Measurements from ENCODE around the gene TAF1D.

Gene TAF1D

DNA sequence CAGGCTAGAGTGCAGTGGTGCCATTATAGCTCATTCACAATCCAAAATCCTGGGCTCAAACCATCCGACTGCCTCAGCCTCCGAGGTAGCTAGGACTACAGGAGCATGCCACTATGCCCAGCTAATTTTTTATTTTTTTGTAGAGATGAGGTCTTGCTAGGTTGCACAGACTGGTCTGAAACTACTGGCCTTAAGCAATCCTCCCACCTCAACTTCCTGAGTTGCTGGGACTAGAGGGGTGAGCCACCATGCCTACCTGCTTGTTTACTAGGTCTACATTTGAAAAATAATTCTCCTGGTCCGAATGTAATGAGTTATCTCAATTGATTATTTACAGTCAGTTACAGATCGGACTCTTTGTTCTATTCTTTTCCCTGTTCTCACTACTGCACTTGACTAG is 22.0 kb downstream of the TAF1D start:
- no peaks in the 10 kb centered on the region for H3K9me3 ChIP-seq (ENCODE audit: control insufficient read depth, low read length)
- H3K4me1 ChIP-seq (ENCODE audit: control insufficient read depth, insufficient read depth, low read length, poor library complexity, severe bottlenecking): no peaks in the 10 kb centered on the region
- no peak overlapping the region for H3K27ac ChIP-seq (ENCODE audit: low read depth, low read length, severe bottlenecking)
- no peak overlapping the region for H3K4me3 ChIP-seq (ENCODE audit: extremely low read depth, insufficient read depth, low read length, poor library complexity, severe bottlenecking)
- no CpG with 5 or more reads among the region's 4 CpGs for WGBS, 2 experiments (ENCODE audit: insufficient coverage in 2 of 2)
- H3K36me3 ChIP-seq (ENCODE audit: control insufficient read depth, insufficient read depth, low read length): peaks cover 85% of the 10 kb centered on the region

DNA sequence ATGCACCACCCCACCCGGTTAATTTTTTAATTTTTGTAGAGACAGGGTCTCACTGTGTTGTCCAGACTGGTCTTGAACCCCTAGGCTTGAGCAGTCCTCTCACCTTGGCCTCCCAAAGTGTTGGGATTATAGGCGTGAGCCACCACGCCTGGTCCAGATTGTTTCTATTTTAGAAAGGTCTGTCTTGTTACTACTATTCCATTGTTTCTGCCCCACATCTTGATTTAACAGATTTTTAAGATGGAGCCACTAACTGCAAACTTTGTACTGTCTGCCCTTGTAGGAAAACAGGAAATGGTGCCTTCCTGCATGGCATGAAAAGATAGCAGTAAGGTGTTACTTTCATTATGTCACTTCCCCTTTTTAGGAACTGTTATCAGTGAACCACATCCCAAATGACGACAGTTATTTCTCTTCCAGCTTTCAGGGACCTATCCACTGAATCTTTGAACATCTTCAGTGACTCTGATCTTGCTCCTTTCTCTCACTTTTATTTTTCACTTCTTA is 23.2 kb downstream of the TAF1D start:
- H3K27ac ChIP-seq (ENCODE audit: low read depth, low read length, severe bottlenecking): peak overlapping the region; percentile 29
- H3K4me3 ChIP-seq (ENCODE audit: extremely low read depth, insufficient read depth, low read length, poor library complexity, severe bottlenecking): no peak overlapping the region
- H3K9me3 ChIP-seq (ENCODE audit: control insufficient read depth, low read length): no peaks in the 10 kb centered on the region
- WGBS, 2 experiments (ENCODE audit: insufficient coverage in 2 of 2): 66 to 78% methylated on average over 2 to 3 of the region's 4 CpGs
- peaks cover 78% of the 10 kb centered on the region for H3K36me3 ChIP-seq (ENCODE audit: control insufficient read depth, insufficient read depth, low read length)
- H3K4me1 ChIP-seq (ENCODE audit: control insufficient read depth, insufficient read depth, low read length, poor library complexity, severe bottlenecking): no peaks in the 10 kb centered on the region

DNA sequence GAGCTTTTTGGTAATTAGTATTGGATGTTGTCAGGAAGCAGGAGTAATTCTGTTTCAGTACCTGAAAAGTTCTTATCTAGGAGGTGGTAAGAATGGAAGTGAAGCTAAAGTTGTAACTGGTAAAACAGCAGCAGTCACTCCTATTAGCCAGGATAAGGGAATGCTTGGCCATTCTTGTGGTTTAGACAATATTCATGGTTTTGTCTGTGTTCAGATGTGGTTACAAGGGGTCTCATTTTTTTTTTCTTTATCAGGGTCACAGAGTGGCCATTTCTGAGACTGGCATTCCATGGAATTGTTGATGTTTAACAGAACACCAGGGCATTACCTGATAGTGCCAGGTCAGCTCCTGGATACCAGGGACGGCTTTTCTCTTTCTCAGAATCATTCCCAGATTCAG is 23.8 kb downstream of the TAF1D start:
- H3K9me3 ChIP-seq (ENCODE audit: control insufficient read depth, low read length): no peaks in the 10 kb centered on the region
- no peaks in the 10 kb centered on the region for H3K4me1 ChIP-seq (ENCODE audit: control insufficient read depth, insufficient read depth, low read length, poor library complexity, severe bottlenecking)
- WGBS, 2 experiments (ENCODE audit: insufficient coverage in 2 of 2): 100% methylated on average over 1 of the region's 1 CpG; no CpG with 5 or more reads in 1 of the 2 experiments
- H3K27ac ChIP-seq (ENCODE audit: low read depth, low read length, severe bottlenecking): no peak overlapping the region
- peaks cover 72% of the 10 kb centered on the region for H3K36me3 ChIP-seq (ENCODE audit: control insufficient read depth, insufficient read depth, low read length)
- H3K4me3 ChIP-seq (ENCODE audit: extremely low read depth, insufficient read depth, low read length, poor library complexity, severe bottlenecking): no peak overlapping the region

DNA sequence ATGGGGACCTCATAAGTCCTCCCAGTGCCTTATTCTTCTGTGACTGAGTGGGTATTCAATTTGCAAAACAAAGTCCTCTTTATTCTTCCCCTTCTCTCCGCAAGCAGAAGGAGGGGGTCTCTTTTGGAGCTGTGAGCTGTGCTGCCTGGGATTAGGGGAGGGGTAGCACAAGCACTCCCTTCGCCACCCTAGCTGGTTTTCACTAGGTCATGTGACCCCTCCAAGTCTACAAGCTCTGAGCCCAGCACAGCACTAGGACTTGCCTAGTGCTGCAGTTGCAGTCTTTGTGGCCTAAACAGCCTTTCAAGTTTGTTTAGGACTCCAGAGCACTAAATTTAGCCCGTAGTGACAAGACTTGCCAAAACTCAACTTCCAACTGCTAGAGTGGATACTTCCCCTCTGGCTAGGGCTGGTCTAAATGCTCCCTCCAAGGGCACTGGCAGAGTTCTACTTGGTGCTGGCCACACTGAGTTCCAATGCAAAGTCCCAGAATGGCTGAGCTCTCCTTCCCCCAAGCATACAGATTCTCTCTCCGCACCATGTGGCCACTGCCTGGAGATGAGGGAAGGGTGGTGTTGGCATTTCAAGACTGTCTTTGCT is 25.4 kb downstream of the TAF1D start:
- Histone ChIP-seq H3K4me1 (ENCODE audit: control insufficient read depth, insufficient read depth, low read length, poor library complexity, severe bottlenecking) (no peaks in the 10 kb centered on the region), H3K36me3 (ENCODE audit: control insufficient read depth, insufficient read depth, low read length) (peaks cover 68% of the 10 kb centered on the region), H3K27ac (ENCODE audit: low read depth, low read length, severe bottlenecking) (no peak overlapping the region), H3K4me3 (ENCODE audit: extremely low read depth, insufficient read depth, low read length, poor library complexity, severe bottlenecking) (no peak overlapping the region), H3K9me3 (ENCODE audit: control insufficient read depth, low read length) (no peaks in the 10 kb centered on the region)
- WGBS, 2 experiments (ENCODE audit: insufficient coverage in 2 of 2): 92 to 100% methylated on average over 1 to 2 of the region's 4 CpGs

DNA sequence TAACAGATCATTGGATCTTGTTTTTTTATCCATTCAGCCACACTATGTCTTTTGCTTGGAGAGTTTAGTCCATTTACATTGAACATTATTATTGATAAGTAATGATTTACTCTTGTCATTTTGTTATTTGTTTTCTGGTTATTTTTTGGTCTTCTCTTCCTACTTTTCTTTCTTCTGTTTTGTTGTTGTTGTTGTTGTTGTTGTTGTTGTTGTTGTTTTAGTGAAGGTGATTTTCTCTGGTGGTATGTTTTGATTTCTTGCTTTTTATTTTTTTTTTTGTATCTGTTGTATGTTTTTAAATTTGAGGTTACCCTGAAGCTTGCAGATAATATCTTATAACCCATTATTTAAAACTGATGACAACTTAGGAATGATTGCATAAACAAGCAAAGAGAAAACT is 28.6 kb downstream of the TAF1D start:
- H3K9me3 ChIP-seq (ENCODE audit: control insufficient read depth, low read length): peaks cover 18% of the 10 kb centered on the region
- no peak overlapping the region for H3K27ac ChIP-seq (ENCODE audit: low read depth, low read length, severe bottlenecking)
- H3K4me1 ChIP-seq (ENCODE audit: control insufficient read depth, insufficient read depth, low read length, poor library complexity, severe bottlenecking): no peaks in the 10 kb centered on the region
- peaks cover 77% of the 10 kb centered on the region for H3K36me3 ChIP-seq (ENCODE audit: control insufficient read depth, insufficient read depth, low read length)
- H3K4me3 ChIP-seq (ENCODE audit: extremely low read depth, insufficient read depth, low read length, poor library complexity, severe bottlenecking): no peak overlapping the region

DNA sequence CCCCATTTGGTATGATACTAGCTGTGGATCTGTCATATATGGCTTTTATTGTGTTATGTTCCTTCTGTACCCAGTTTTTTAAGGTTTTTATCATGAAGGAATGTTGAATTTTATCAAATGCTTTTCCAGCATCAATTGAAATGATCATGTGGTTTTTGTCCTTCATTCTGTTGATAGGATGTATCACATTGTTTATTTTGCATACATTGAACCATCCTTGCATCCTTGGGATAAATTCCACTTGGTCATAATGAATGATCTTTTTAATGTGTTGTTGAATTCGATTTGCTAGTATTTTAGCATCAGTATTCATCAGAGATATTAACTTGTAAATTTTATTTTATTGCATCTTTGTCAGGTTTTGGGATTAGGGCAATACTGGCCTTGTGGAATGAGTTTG is 31.1 kb downstream of the TAF1D start:
- Histone ChIP-seq H3K36me3 (ENCODE audit: control insufficient read depth, insufficient read depth, low read length) (peaks cover 72% of the 10 kb centered on the region), H3K9me3 (ENCODE audit: control insufficient read depth, low read length) (peaks cover 18% of the 10 kb centered on the region), H3K4me3 (ENCODE audit: extremely low read depth, insufficient read depth, low read length, poor library complexity, severe bottlenecking) (no peak overlapping the region), H3K4me1 (ENCODE audit: control insufficient read depth, insufficient read depth, low read length, poor library complexity, severe bottlenecking) (no peaks in the 10 kb centered on the region), H3K27ac (ENCODE audit: low read depth, low read length, severe bottlenecking) (no peak overlapping the region)
- no CpG with 5 or more reads among the region's 1 CpG for WGBS, 2 experiments (ENCODE audit: insufficient coverage in 2 of 2)

DNA sequence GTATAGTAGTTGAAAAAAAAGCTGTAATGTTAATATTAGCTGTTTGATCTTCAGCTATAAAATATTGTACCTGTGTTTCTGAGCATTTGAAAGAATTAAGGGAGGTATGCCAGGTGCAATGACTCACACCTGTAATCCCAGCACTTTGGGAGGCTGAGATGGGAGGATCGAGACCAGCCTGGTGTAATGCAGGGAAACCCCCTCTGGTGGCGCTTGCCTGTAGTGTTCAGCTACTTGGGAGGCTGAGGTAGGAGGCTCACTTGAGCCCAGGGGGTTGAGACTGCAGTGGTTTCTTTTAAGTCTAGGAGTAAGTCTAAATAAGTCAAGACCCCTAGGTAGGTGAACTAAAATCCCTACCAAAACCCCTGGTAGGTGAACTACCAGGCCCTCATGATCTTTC is 37.1 kb downstream of the TAF1D start:
- Histone ChIP-seq H3K4me3 (ENCODE audit: extremely low read depth, insufficient read depth, low read length, poor library complexity, severe bottlenecking) (no peak overlapping the region), H3K36me3 (ENCODE audit: control insufficient read depth, insufficient read depth, low read length) (peaks cover 77% of the 10 kb centered on the region), H3K4me1 (ENCODE audit: control insufficient read depth, insufficient read depth, low read length, poor library complexity, severe bottlenecking) (no peaks in the 10 kb centered on the region), H3K9me3 (ENCODE audit: control insufficient read depth, low read length) (peaks cover 5% of the 10 kb centered on the region), H3K27ac (ENCODE audit: low read depth, low read length, severe bottlenecking) (no peak overlapping the region)
- WGBS, 2 experiments (ENCODE audit: insufficient coverage in 2 of 2): no CpG with 5 or more reads among the region's 2 CpGs

DNA sequence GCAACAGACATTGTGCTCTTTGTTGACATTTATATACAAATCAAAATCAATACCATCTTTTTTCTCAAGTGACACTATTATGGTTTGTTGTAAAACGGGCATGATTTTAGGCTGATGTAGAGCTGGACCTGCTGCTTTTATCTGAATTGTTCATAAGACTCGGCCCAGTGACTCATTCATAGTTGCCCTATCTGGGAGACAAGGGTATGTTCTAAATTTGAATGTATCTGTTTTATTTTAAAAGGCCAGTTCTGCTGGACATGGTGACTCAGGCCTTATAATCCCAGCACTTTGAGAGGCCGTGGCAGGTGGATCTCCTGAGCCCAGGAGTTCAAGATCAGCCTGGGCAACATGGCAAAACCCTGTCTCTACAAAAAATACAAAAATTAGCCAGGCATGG is 40.5 kb downstream of the TAF1D start:
- Histone ChIP-seq H3K36me3 (ENCODE audit: control insufficient read depth, insufficient read depth, low read length) (peaks cover 81% of the 10 kb centered on the region), H3K27ac (ENCODE audit: low read depth, low read length, severe bottlenecking) (no peak overlapping the region), H3K4me1 (ENCODE audit: control insufficient read depth, insufficient read depth, low read length, poor library complexity, severe bottlenecking) (no peaks in the 10 kb centered on the region), H3K9me3 (ENCODE audit: control insufficient read depth, low read length) (no peaks in the 10 kb centered on the region), H3K4me3 (ENCODE audit: extremely low read depth, insufficient read depth, low read length, poor library complexity, severe bottlenecking) (no peak overlapping the region)
- WGBS, 2 experiments (ENCODE audit: insufficient coverage in 2 of 2): 89 to 100% methylated on average over 1 to 2 of the region's 3 CpGs

DNA sequence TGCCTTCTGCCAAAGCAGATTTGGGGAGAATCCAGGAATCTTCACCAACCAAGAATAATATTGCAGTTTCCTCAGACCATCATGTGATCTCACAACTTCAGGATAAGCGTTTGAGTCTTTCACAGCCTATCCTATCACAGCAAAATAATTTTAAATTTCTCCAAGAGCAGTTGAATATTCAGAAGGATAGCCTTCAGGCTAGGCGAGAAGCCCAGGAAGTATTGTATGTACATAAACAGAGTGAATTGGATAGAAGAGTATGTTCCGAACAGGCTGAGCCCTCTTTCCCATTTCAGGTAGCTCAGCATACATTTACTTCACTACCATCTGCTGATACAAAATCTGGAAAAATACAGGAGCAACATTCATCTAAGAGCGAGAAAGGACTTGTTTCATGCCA is 43.7 kb downstream of the TAF1D start:
- no peaks in the 10 kb centered on the region for H3K9me3 ChIP-seq (ENCODE audit: control insufficient read depth, low read length)
- H3K27ac ChIP-seq (ENCODE audit: low read depth, low read length, severe bottlenecking): no peak overlapping the region
- WGBS, 2 experiments (ENCODE audit: insufficient coverage in 2 of 2): 100% methylated on average over 1 of the region's 4 CpGs
- no peaks in the 10 kb centered on the region for H3K4me1 ChIP-seq (ENCODE audit: control insufficient read depth, insufficient read depth, low read length, poor library complexity, severe bottlenecking)
- H3K36me3 ChIP-seq (ENCODE audit: control insufficient read depth, insufficient read depth, low read length): peaks cover 80% of the 10 kb centered on the region
- no peak overlapping the region for H3K4me3 ChIP-seq (ENCODE audit: extremely low read depth, insufficient read depth, low read length, poor library complexity, severe bottlenecking)

DNA sequence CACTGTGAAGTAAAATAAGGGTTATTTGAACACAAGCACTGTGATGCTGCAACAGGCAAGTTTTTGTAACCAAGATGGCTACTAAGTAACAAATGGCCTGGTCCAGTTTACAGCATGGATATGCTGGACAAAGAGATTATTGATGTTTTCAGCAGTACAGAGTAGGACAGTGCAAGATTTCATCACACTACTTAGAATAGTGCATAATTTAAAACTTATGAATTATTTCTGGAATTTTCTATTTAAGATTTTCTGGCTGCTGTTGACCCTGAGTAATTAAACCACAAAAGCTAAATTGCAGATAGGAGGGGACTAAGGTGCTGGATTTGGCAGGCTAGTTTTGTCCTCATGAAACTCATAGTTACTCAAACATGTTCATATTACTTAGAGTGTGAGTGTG is 46.7 kb downstream of the TAF1D start:
- no peaks in the 10 kb centered on the region for H3K4me1 ChIP-seq (ENCODE audit: control insufficient read depth, insufficient read depth, low read length, poor library complexity, severe bottlenecking)
- peaks cover 78% of the 10 kb centered on the region for H3K36me3 ChIP-seq (ENCODE audit: control insufficient read depth, insufficient read depth, low read length)
- no peak overlapping the region for H3K4me3 ChIP-seq (ENCODE audit: extremely low read depth, insufficient read depth, low read length, poor library complexity, severe bottlenecking)
- no peaks in the 10 kb centered on the region for H3K9me3 ChIP-seq (ENCODE audit: control insufficient read depth, low read length)
- no peak overlapping the region for H3K27ac ChIP-seq (ENCODE audit: low read depth, low read length, severe bottlenecking)

DNA sequence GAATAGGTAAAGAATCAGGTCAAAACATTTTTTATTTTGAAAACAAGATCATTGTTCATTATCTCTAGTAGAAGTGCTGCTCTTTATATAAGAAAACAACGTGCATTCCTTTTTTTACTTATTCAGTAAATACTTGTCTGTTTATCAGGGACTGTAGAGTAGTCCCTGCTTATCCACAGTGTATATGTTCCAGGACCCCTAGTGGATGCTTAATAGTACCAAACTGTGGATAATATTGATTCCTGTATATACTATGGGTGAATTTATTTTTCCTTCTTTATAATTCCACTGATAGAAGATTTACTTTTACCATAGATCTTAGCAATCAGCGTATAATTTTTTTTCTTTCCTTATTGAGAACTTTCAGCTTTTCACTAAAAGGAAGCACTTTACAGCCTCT is 47.2 kb downstream of the TAF1D start:
- WGBS, 2 experiments (ENCODE audit: insufficient coverage in 2 of 2): no CpG with 5 or more reads among the region's 2 CpGs
- peaks cover 78% of the 10 kb centered on the region for H3K36me3 ChIP-seq (ENCODE audit: control insufficient read depth, insufficient read depth, low read length)

More for the DNA sequence above, 47.2 kb downstream of the TAF1D start:
- H3K27ac ChIP-seq (ENCODE audit: low read depth, low read length, severe bottlenecking): no peak overlapping the region
- no peaks in the 10 kb centered on the region for H3K4me1 ChIP-seq (ENCODE audit: control insufficient read depth, insufficient read depth, low read length, poor library complexity, severe bottlenecking)
- H3K9me3 ChIP-seq (ENCODE audit: control insufficient read depth, low read length): no peaks in the 10 kb centered on the region
- no peak overlapping the region for H3K4me3 ChIP-seq (ENCODE audit: extremely low read depth, insufficient read depth, low read length, poor library complexity, severe bottlenecking)

All from mesodermal cell (in vitro differentiated cells).